IMR-90 (cell line): ENCODE measurements around the gene MRPL44. TPM values are rescaled to one million over a fixed set of nuclear protein-coding genes. Genes with fewer than 3 reads are reported as not detected.

Experiments used
- ATAC-seq: fragments of 200-7000 bp; cut with Tn5 transposase; 2 replicates; pipeline ENCODE4 v1.9.1; 2020; ENCODE audit warnings: low read depth, mild to moderate bottlenecking, moderate library complexity
- BruUV-seq: library from RNA; stranded (reverse); fragments of 400-500 nt; replicated peaks from 2 replicates; lab custom pipeline; 2021; lab: Mats Ljungman, UMichigan
- CTCF ChIA-PET: fragments of 300-600 bp; formaldehyde crosslinking; extraction: SDS; loops from one replicate; lab custom pipeline; 2021; ENCODE audit warnings: antibody characterized with exemption; lab: Yijun Ruan, JAX
- POLR2A ChIA-PET: fragments of 300-600 bp; sonication (Branson Sonifier 250); formaldehyde crosslinking; loops from one replicate; lab custom pipeline; 2022; ENCODE audit warnings: antibody characterized with exemption; ENCODE audit not compliant: unreplicated experiment; lab: Charles Lee
- DNase-seq: peaks from one replicate; pipeline ENCODE4 v3.0.0; 2013
- H2AFZ ChIP-seq: replicated peaks from 2 replicates; pipeline ENCODE3; 2013; ENCODE audit warnings: low read length, mild to moderate bottlenecking; ENCODE audit not compliant: poor library complexity
- H2AK5ac ChIP-seq: 2 replicates; pipeline ENCODE4 v1.6.1; 2013; ENCODE audit warnings: low read depth, low read length, inconsistent platforms
- H2AK9ac ChIP-seq: replicated peaks from 2 replicates; pipeline ENCODE3; 2013; ENCODE audit warnings: mild to moderate bottlenecking, low read depth, low read length, moderate library complexity; ENCODE audit not compliant: poor library complexity
- H2BK120ac ChIP-seq: 2 replicates; pipeline ENCODE4 v1.6.1; 2013; ENCODE audit warnings: low read depth, low read length, inconsistent platforms
- H2BK15ac ChIP-seq: 3 replicates; pipeline ENCODE4 v1.6.1; 2013; ENCODE audit warnings: low read depth, low read length, inconsistent platforms
- H2BK20ac ChIP-seq: 2 replicates; pipeline ENCODE4 v1.6.1; 2013; ENCODE audit warnings: low read depth, mild to moderate bottlenecking, inconsistent platforms, low read length, moderate library complexity
- H2BK5ac ChIP-seq: 2 replicates; pipeline ENCODE4 v1.6.1; 2013; ENCODE audit warnings: mild to moderate bottlenecking, low read depth, low read length, inconsistent platforms; ENCODE audit not compliant: poor library complexity, severe bottlenecking
- H3K14ac ChIP-seq: replicated peaks from 2 replicates; pipeline ENCODE4 v1.6.1; 2013; ENCODE audit warnings: low read depth, low read length, inconsistent platforms
- H3K18ac ChIP-seq: 2 replicates; pipeline ENCODE4 v1.6.1; 2013; ENCODE audit warnings: low read depth, low read length, control low read depth
- H3K23ac ChIP-seq: 2 replicates; pipeline ENCODE4 v1.6.1; 2013; ENCODE audit warnings: low read depth, low read length, inconsistent platforms
- H3K27ac ChIP-seq: 2 replicates; pipeline ENCODE4 v1.5.1; 2013; ENCODE audit warnings: mild to moderate bottlenecking, control low read depth, low read length; ENCODE audit not compliant: insufficient read depth
- H3K27me3 ChIP-seq: 2 replicates; pipeline ENCODE4 v1.6.1; 2013; ENCODE audit warnings: low read length; ENCODE audit not compliant: control insufficient read depth, insufficient read depth
- H3K36me3 ChIP-seq: 2 replicates; pipeline ENCODE4 v1.6.1; 2013; ENCODE audit warnings: low read length, mixed read lengths; ENCODE audit not compliant: control insufficient read depth, insufficient read depth
- H3K4ac ChIP-seq: 2 replicates; pipeline ENCODE4 v1.6.1; 2013; ENCODE audit warnings: low read depth, low read length, inconsistent platforms
- H3K4me1 ChIP-seq: 2 replicates; pipeline ENCODE4 v1.6.1; 2013; ENCODE audit warnings: low read length, mixed read lengths; ENCODE audit not compliant: control insufficient read depth, insufficient read depth
- H3K4me2 ChIP-seq: 2 replicates; pipeline ENCODE4 v1.6.1; 2013; ENCODE audit warnings: low read depth, mild to moderate bottlenecking, control low read depth, low read length, moderate library complexity
- H3K4me3 ChIP-seq: 2 replicates; pipeline ENCODE4 v1.5.1; 2013; ENCODE audit warnings: low read depth, mild to moderate bottlenecking, control low read depth, low read length, moderate library complexity; ENCODE audit not compliant: insufficient read depth
- H3K56ac ChIP-seq: 2 replicates; pipeline ENCODE4 v1.6.1; 2013; ENCODE audit warnings: low read length, inconsistent platforms; ENCODE audit not compliant: insufficient read depth; ENCODE audit errors: extremely low read depth
- H3K79me1 ChIP-seq, 2 experiments: 2 replicates each; pipeline ENCODE4 v1.6.1; 2013; ENCODE audit warnings: low read length in 2 of 2, inconsistent platforms in 1 of 2, low read depth in 1 of 2
- H3K9ac ChIP-seq: 2 replicates; pipeline ENCODE4 v1.6.1; 2013; ENCODE audit warnings: low read depth, low read length, control low read depth
- H3K9me1 ChIP-seq: 2 replicates; pipeline ENCODE4 v1.6.1; 2013; ENCODE audit warnings: low read length, inconsistent platforms; ENCODE audit not compliant: insufficient read depth
- H3K9me3 ChIP-seq: 2 replicates; pipeline ENCODE4 v1.6.1; 2013; ENCODE audit warnings: low read length; ENCODE audit not compliant: control insufficient read depth, insufficient read depth
- H4K20me1 ChIP-seq: 2 replicates; pipeline ENCODE4 v1.6.1; 2013; ENCODE audit warnings: low read length, inconsistent platforms; ENCODE audit not compliant: insufficient read depth
- H4K5ac ChIP-seq: 2 replicates; pipeline ENCODE4 v1.6.1; 2013; ENCODE audit warnings: mild to moderate bottlenecking, low read depth, low read length, control low read depth
- H4K8ac ChIP-seq, 2 experiments: 2 replicates each; pipeline ENCODE4 v1.6.1; 2013; ENCODE audit warnings: low read depth in 2 of 2, low read length in 2 of 2, control low read depth in 1 of 2, inconsistent platforms in 1 of 2
- H4K91ac ChIP-seq: 2 replicates; pipeline ENCODE4 v1.6.1; 2013; ENCODE audit warnings: low read depth, low read length, inconsistent platforms; ENCODE audit not compliant: insufficient read depth
- BHLHE40 ChIP-seq: fragments of 150-350 bp; IDR thresholded peaks from 2 replicates; pipeline ENCODE4 v1.6.1; 2016; ENCODE audit warnings: mild to moderate bottlenecking, low read depth, low read length
- CEBPB ChIP-seq: IDR thresholded peaks from 2 replicates; pipeline ENCODE4 v1.6.1; 2012; ENCODE audit warnings: low read depth, low read length, improper control_type of control experiment
- CHD1 ChIP-seq: IDR thresholded peaks from 2 replicates; pipeline ENCODE4 v1.6.1; 2012; ENCODE audit warnings: low read depth, low read length, improper control_type of control experiment
- CTCF ChIP-seq: conservative IDR thresholded peaks from 2 replicates; pipeline ENCODE4 v1.5.1; 2012; ENCODE audit warnings: mild to moderate bottlenecking, low read depth, low read length, improper control_type of control experiment
- ELK1 ChIP-seq: fragments of 150-350 bp; IDR thresholded peaks from 2 replicates; pipeline ENCODE4 v1.6.1; 2016; ENCODE audit warnings: low read depth, mild to moderate bottlenecking, low read length, moderate library complexity, borderline replicate concordance
- FOS ChIP-seq: fragments of 150-350 bp; IDR thresholded peaks from 2 replicates; pipeline ENCODE4 v1.6.1; 2016; ENCODE audit warnings: low read depth, low read length
- MAFK ChIP-seq: IDR thresholded peaks from 2 replicates; pipeline ENCODE4 v1.6.1; 2012; ENCODE audit warnings: low read depth, low read length, improper control_type of control experiment
- MXI1 ChIP-seq: IDR thresholded peaks from 2 replicates; pipeline ENCODE4 v1.6.1; 2012; ENCODE audit warnings: low read depth, mild to moderate bottlenecking, low read length, moderate library complexity, borderline replicate concordance
- NFE2L2 ChIP-seq: fragments of 150-350 bp; IDR thresholded peaks from 2 replicates; pipeline ENCODE4 v1.6.1; 2016; ENCODE audit warnings: low read depth, mild to moderate bottlenecking, low read length
- RAD21 ChIP-seq: IDR thresholded peaks from 2 replicates; pipeline ENCODE4 v1.6.1; 2012; ENCODE audit warnings: low read length, improper control_type of control experiment
- RCOR1 ChIP-seq: IDR thresholded peaks from 2 replicates; pipeline ENCODE4 v1.6.1; 2012; ENCODE audit warnings: mild to moderate bottlenecking, low read length, improper control_type of control experiment; ENCODE audit not compliant: insufficient replicate concordance
- RFX5 ChIP-seq: IDR thresholded peaks from 2 replicates; pipeline ENCODE4 v1.8.0; 2012; ENCODE audit warnings: low read depth, mild to moderate bottlenecking, low read length, moderate library complexity
- USF2 ChIP-seq: fragments of 150-350 bp; IDR thresholded peaks from 2 replicates; pipeline ENCODE4 v1.6.1; 2017; ENCODE audit warnings: mild to moderate bottlenecking, antibody characterized with exemption, low read length, low read depth
- WGBS, 2 experiments: methylation state at CpG; one replicate each; pipeline versions ENCODE4 v1.1.5 to v1.1.7; 2013; ENCODE audit warnings: missing lambda C conversion rate in 2 of 2; ENCODE audit not compliant: insufficient read length in 1 of 2; ENCODE audit errors: extremely low coverage in 2 of 2; 5-methylcytosine and 5-hydroxymethylcytosine counted together
- dilution Hi-C: fragments of 300-500 bp; cut with HindIII; formaldehyde crosslinking; loops from one replicate; pipeline ENCODE4 v1.14.3; 2018; ENCODE audit warnings: low sequenced_read_pairs; ENCODE audit not compliant: unreplicated experiment
- in situ Hi-C: fragments of 300-500 bp; cut with MboI; formaldehyde crosslinking; loops from 3 replicates; pipeline ENCODE4 v1.14.3; 2019; ENCODE audit warnings: low sequenced_read_pairs, inconsistent platforms, mixed read lengths
- intact Hi-C: fragments of 100-400 bp; cut with micrococcal nuclease; formaldehyde crosslinking; loops from 2 replicates; pipeline ENCODE4 v1.10.0; 2022
- polyA plus RNA-seq, 3 experiments: library from polyadenylated mRNA; depleted of rRNA; stranded (reverse); fragments of >200 nt; gene quantifications; 2 replicates each; pipeline ENCODE4 v1.2.3, GENCODE V29; 2012; ENCODE audit warnings: low replicate concordance in 1 of 3
- total RNA-seq: library from RNA; depleted of rRNA; stranded (reverse); fragments of >200 nt; gene quantifications from 2 replicates; pipeline ENCODE4 v1.2.3, GENCODE V29; 2012

The MRPL44 gene
- total and polyA plus RNA-seq, 2 of the 4 experiments (the other 2 are of a cell fraction) = 18.6 to 20.1 TPM

- Histone ChIP-seq H4K91ac (no peak overlapping the region), H3K9me1 (peaks cover 3% of the 10 kb centered on the region; the same call in 1 of the 2 replicates), H2BK20ac (peak overlapping the region; percentile 21; the same call in 1 of the 2 replicates), H3K27ac (no peak overlapping the region), H2BK120ac (no peak overlapping the region), H3K27me3 (no peaks in the 10 kb centered on the region), H3K23ac (no peak overlapping the region), H3K9ac (no peak overlapping the region), H2AK9ac (no peak overlapping the region), H4K8ac (peak overlapping the region in 1 of 2 experiments; percentile 56; a peak in 1 of 4 replicates), H3K4me3 (no peak overlapping the region), H2BK5ac (peak overlapping the region; percentile 33), H4K20me1 (no peaks in the 10 kb centered on the region), H3K56ac (no peak overlapping the region; the same call in 1 of the 2 replicates), H3K4ac (no peak overlapping the region), H3K18ac (no peak overlapping the region), H3K9me3 (no peaks in the 10 kb centered on the region), H2AFZ (peak overlapping the region; percentile 71), H3K79me1 (peaks cover 2 to 12% of the 10 kb centered on the region in 2 experiments; a peak in 2 of 4 replicates), H4K5ac (no peak overlapping the region), H2BK15ac (no peak overlapping the region), H3K14ac (peak overlapping the region; percentile 49; the same call in 1 of the 2 replicates), H3K4me2 (no peak overlapping the region), H2AK5ac (0 out of 2 replicates have a peak overlapping the region, but pooled peaks have one; percentile 17), H3K36me3 (no peaks in the 10 kb centered on the region), H3K4me1 (peaks cover 2% of the 10 kb centered on the region; the same call in 1 of the 2 replicates)
- no CpG with 5 or more reads among the region's 3 CpGs for WGBS, 2 experiments
- in situ Hi-C loops = no loop called here
- POLR2A ChIA-PET = no interaction called here
- BruUV-seq = no TSS peak
- dilution Hi-C loops = no loop called here
- CTCF ChIA-PET = interaction anchor here (0.7 to 1.1 kb wide), 2 partner anchors 13 to 107 kb away, joined by 3 to 4 read pairs; no protein-coding TSS in a partner anchor
- intact Hi-C loops = no loop called here
- peak; percentile 40 for ATAC-seq
- no peak; the same call in 1 of the 2 replicates for TF ChIP-seq RAD21
- no peak for TF ChIP-seq NFE2L2
- no peak for TF ChIP-seq BHLHE40
- no peak for TF ChIP-seq CHD1
- TF ChIP-seq MAFK = no peak
- no peak for TF ChIP-seq ELK1
- TF ChIP-seq USF2 = no peak; the same call in 1 of the 2 replicates
- no peak for TF ChIP-seq RCOR1
- peak; percentile 82 for TF ChIP-seq CEBPB
- TF ChIP-seq RFX5 = no peak
- TF ChIP-seq MXI1 = no peak
- TF ChIP-seq FOS = peak; percentile 49; the same call in 1 of the 2 replicates
- no peak for TF ChIP-seq CTCF
- peak; percentile 94 for DNase-seq
These were observed 2.9 kb upstream of the MRPL44 start for GRCh38 chr2:223954401-223954800.
